ENCODE results near the gene FGF12.
"Not testable (repeated sequence)": the region's sequence is repeated elsewhere in the genome, so short reads cannot be mapped to it uniquely, and the experiment has no call there.

FGF12 gene

GRCh38 chr3:192727032-192727847 lies at the start of gene FGF12:
TSS of gene FGF12 (minus strand) at chr3:192727541.
- DNase-seq, result peak; percentile 95

GRCh38 chr3:192774341-192774740 lies 47.0 kb upstream of the FGF12 start:
- DNase-seq, result not testable (repeated sequence)

DNA sequence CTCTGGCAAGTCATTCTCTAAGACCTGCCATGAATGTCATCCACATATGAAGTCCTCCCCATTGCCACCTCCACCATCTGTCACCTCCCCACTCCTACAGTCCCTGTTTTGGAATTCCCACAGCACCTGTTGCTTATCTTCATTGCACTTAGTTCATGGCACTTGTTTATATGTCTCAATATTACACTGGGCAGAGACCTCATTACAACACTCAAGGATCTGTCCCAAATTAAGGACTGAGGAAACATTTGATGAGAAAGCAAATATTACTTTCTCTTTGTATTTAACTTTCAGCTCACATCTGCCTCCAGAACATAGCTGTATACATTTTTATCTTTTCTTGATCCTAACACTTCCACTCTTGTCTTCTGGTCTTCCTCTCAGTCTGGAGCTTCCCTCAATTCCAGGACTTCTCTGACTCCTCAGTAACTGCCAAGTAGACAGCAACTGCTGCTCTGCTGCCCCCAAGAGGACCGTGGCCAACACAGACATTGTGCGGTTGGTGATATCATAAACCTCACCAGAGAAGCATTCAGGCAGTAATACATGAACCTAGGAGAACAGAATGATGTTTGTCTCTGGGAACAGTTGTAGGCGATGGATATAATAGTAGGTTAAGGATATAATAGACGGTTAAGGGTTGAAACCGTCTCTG lies 45.0 kb upstream of the FGF12 start:
- peak; percentile 75 for DNase-seq

DNA sequence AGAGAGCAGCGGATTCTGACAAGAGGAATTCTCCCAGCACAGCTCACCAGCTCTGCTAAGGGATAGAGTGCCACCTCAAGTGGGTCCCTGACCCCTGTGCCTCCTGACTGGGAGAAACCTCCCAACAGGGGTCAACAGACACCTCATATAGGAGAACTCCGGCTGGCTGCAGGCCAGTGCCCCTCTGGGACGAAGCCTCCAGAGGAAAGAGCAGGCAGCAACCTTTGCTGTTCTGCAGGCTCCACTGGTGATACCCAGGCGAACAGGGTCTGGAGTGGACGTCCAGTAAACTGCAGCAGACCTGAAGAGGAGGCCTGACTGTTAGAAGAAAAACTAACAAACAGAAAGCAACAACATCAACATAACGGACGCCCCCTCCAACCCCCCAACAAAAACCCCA lies 31.3 kb upstream of the FGF12 start:
- DNase-seq, result no peak

DNA sequence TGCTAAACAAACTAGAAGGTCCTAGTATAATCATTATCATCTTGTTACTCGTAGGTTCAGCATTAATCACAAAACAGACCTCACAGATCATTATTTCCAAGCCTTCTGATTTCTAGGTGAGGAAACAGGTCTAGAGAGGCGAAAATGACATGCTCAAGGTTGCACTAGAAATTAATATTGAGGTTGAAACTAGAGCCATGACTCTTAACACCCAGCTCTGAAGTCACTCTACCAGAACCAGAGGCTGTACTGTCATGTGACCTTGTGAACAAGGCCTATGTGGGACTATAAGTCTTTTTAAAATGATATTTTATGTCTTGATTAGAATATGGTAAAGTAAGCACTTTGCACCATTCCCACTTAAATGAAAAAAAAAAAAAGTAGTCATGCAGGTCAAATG lies 23.8 kb upstream of the FGF12 start:
- no peak for DNase-seq

- no peak for DNase-seq
These were observed 22.9 kb upstream of the FGF12 start for GRCh38 chr3:192750201-192750600.

DNA sequence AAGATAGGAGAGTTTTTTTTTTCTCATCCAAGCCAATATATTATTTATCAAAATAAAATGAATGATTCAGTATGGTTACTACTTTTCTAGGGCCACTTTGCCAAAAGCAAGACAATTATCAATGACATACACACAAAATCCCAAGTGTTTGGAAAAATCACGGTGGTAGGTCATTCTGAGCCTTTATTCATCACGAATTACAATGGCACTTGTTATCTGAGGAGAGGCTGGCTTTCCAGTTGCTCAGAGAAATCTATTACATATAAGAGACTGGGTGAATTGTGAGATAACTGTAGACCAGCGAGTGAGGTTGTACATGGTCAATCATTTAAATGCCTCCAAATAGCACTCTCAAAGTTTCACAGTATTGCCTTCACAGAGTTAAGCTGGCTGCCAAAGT lies 20.4 kb upstream of the FGF12 start:
- no peak for DNase-seq

GRCh38 chr3:192747145-192747544 lies 19.8 kb upstream of the FGF12 start:
- no peak for DNase-seq

GRCh38 chr3:192745150-192745549 lies 17.8 kb upstream of the FGF12 start:
- peak; percentile 67 for DNase-seq

GRCh38 chr3:192744604-192745003 lies 17.3 kb upstream of the FGF12 start:
- DNase-seq, result not testable (repeated sequence)

DNA sequence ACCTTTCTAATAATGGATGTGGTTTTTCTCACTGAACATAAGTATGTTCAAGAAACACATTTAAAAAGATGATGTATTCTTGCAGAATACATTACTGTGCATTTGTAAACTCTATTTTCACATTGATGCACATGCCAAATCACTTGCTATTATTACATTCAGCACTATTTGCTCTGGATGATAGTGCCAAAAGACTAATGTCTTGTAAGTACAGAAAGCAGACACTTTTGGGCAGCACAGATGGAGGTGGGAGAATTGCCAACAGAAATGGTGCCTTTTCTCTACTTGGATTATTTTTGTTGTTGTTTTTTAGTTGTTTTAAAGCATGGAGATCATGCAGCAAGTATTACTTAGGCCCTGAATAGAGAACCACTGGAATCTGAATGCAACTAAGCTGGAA lies 10.2 kb upstream of the FGF12 start:
- DNase-seq, result no peak

GRCh38 chr3:192731233-192731632 lies 3.9 kb upstream of the FGF12 start:
- no peak for DNase-seq

GRCh38 chr3:192726385-192726784 lies 956 bp downstream of the FGF12 start:
- DNase-seq, result no peak

- DNase-seq, result no peak
These were observed 7.4 kb downstream of the FGF12 start for GRCh38 chr3:192719964-192720363.

- DNase-seq, result no peak
These were observed 9.2 kb downstream of the FGF12 start for GRCh38 chr3:192718156-192718555.

DNA sequence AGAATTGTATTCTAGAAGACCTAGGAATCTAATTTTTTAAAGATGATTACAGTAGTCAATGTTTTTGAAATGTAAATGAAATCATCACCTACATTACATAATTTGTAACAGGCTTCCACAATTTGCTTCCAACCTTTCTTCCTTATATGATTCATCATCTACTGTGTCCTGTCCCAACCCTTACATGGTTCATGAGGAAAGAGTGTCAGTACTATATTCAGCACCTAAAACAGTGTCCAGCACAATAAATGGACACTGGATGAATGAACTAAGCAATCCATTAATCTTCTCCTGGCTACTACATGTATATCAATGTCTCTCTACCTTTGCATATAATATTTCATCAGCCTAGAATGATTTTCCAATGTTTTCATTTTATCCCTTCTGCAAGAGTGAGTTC lies 12.2 kb downstream of the FGF12 start:
- no peak for DNase-seq

DNA sequence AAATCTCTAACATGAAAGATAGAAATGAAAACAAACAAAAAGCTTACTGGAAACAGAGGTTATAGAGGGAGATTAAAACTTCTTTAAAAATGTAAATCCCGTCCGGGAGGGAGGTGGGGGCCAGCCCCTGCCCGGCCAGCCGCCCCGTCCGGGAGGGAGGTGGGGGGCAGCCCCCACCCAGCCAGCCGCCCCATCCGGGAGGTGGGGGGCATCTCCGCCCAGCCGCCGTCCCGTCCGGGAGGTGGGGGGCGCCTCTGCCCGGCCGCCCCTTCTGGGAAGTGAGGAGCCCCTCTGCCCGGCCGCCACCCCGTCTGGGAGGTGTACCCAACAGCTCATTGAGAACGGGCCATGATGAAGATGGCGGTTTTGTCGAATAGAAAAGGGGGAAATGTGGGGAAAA lies 16.2 kb downstream of the FGF12 start:
- DNase-seq, result not testable (repeated sequence)

- DNase-seq, result no peak
These were observed 17.0 kb downstream of the FGF12 start for GRCh38 chr3:192710366-192710765.

- no peak for DNase-seq
These were observed 21.1 kb downstream of the FGF12 start for GRCh38 chr3:192706272-192706671.

GRCh38 chr3:192700885-192701284 lies 26.5 kb downstream of the FGF12 start:
- no peak for DNase-seq

DNA sequence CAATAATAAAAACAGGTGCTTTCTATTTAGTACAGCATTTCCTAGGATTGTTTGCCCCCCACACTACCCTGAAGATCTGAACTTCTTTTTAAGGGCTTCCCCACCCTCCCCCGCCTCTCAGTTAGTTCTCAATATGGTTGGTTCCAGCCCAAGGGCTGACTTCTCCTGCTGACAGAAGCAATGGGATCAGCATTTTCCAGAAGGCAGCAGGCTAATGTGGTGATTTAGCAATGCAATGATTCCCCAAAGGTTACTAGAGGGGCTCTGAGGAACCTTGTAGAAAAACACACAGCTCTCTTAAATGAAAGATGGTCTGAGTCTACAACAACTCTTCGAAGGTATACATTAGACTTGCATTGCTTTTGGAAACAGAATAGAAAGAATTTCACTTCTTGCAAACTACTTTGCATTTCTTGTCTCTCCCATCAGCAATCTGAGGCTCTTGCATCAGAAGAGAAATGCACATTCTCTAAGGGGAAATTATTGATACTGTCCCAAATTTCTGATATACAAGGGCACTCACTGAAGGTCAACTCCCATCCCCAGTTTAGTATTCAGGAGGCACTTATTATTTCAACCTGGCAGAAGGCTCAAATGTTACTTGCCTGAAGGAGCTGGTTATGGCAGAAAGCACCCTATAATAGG lies 30.3 kb downstream of the FGF12 start:
- no peak for DNase-seq

- DNase-seq, result no peak
These were observed 39.7 kb downstream of the FGF12 start for GRCh38 chr3:192687488-192688152.

DNA sequence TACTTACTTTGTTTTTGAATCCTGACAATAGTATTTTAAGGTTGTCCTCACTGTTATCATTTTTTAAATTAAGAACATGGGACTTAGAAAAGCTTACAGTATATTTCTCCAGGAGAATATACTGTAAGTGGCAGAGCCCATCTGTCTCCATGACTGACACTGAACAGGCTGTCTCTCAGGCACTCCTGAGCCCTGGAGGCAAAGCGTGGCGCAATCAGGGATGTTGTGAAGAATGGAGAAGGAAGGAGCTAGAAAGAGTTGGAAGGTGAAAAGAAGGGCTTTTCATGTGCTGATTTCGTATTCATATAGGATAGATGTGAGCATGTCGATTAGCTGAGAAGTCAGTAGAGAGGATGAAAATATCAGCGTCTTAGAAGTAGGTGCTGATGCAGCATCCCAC lies 41.5 kb downstream of the FGF12 start:
- no peak for DNase-seq

DNA sequence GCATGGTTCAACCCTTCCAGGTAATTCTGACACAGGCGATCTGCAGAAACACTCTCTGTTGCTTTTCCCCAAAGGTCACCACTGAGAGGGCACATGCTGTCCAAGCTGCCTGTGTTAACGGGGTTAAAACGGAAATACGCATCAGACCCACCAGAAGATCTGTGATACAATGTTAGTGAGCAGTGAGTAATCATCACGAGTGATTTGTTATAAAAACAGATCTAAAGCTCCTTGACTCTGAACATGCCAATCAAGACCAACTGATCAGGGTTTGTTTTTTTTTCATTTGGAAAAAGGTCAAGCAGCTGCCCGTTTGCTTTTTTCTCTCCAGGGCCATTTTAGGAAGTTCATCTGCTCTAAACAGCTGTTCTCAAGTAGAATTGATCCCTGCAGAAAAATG lies 43.2 kb downstream of the FGF12 start:
- no peak for DNase-seq
